Gastrocnemius medialis (tissue), 4 donors: Measurements from ENCODE around the gene TNFRSF13B.

Experiments
- CTCF ChIP-seq, 5 experiments: fragments of 450-650 bp in 3 of 5; fragments of 200-600 bp in 2 of 5; sonication (generic) in 2 of 5; IDR thresholded peaks in 4 of 5; conservative IDR thresholded peaks in 1 of 5; 1 replicate in 4 of 5; 2 replicates in 1 of 5; pipeline ENCODE4 v1.5.1; 2016 to 2019; ENCODE audit warnings: antibody characterized with exemption in 5 of 5, mild to moderate bottlenecking in 3 of 5, moderate library complexity in 3 of 5
- POLR2A ChIP-seq, 2 donors: fragments of 450-650 bp; IDR thresholded peaks; one replicate each; pipeline ENCODE4 v1.6.1; 2017; ENCODE audit warnings: antibody characterized with exemption in 2 of 2, mild to moderate bottlenecking in 2 of 2, moderate library complexity in 2 of 2

- TF ChIP-seq CTCF (IDR thresholded peaks at IDR 0.05 in 4 of 5, conservative IDR thresholded peaks at IDR 0.05 in 1 of 5) (no peak), POLR2A (IDR thresholded peaks at IDR 0.05) (no peak)
Measured at GRCh38 chr17:16995930-16996329, 24.0 kb upstream of the TNFRSF13B start.
